Hypothalamus (tissue), 51 donors: ENCODE data around the gene TAAR8.
A peak's percentile ranks its signal among the peaks of the same experiment; 100 is the strongest.
"Not testable (repeated sequence)": the region's sequence is repeated elsewhere in the genome, so short reads cannot be mapped to it uniquely, and the experiment has no call there.

ENCODE experiments used
- DNase-seq, 51 donors: peaks; one replicate each; lab custom pipeline; 2025; lab: John Stamatoyannopoulos, UW

The TAAR8 gene, protein sequence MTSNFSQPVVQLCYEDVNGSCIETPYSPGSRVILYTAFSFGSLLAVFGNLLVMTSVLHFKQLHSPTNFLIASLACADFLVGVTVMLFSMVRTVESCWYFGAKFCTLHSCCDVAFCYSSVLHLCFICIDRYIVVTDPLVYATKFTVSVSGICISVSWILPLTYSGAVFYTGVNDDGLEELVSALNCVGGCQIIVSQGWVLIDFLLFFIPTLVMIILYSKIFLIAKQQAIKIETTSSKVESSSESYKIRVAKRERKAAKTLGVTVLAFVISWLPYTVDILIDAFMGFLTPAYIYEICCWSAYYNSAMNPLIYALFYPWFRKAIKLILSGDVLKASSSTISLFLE

DNA sequence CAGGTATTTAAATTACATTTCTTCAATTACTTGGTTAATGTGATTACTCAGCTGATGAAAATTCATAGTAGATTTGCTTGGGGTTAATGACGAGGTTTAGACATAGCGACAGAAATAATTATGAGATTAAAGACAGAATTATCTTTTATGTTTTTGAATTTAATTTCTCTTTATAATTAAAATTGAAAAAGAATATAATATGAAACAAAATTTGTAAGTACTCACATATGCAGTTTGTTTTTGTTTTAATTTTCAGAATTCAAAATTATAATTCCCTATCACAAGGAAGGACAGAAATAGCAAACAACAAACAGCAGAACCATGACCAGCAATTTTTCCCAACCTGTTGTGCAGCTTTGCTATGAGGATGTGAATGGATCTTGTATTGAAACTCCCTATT lies at the start of gene TAAR8:
TAAR8 (plus strand) TSS at position 301 of the 400 bp plus-strand sequence; CDS start at position 322, 21 bp downstream.
- DNase-seq = no peak

DNA sequence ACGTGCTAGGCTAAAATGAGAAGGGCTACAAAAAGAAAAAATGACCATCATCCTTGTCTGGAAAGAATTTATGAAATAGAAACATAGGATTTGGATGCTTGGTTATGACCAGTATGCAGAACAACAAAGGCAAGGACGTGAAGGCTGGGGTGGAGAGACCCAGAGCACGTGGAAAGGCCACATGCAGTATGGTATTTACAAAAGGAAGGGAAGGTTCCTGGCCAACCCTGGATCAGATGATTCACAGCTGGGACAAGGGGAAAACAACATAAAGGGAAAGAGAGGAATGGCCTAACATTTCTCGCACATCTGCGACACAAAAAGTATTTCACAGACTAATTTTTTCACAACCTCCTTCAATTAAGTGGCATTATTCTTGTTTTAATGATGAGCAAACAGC lies 47.7 kb upstream of the TAAR8 start:
- no peak for DNase-seq

DNA sequence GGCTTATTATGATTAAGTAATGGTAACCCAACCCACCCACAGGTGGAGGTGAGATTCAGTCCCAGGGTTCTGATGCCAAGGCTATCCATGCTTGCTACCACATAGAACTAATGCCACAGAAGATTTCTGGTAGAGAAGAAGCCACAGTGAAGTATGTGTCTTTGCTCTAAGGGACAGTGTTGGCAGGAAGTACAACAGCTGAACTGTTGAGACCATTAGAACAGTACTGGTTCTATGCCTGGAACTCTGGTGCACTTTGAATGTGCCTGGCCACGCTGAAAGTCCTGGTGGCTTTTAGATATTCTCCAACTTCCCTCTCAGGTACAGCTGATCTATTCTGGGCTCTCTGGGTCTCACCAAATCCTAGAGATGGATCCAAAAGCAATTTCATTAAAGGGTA lies 47.3 kb upstream of the TAAR8 start:
- DNase-seq = peak in 2 of 51 donors; percentile 3 to 14

DNA sequence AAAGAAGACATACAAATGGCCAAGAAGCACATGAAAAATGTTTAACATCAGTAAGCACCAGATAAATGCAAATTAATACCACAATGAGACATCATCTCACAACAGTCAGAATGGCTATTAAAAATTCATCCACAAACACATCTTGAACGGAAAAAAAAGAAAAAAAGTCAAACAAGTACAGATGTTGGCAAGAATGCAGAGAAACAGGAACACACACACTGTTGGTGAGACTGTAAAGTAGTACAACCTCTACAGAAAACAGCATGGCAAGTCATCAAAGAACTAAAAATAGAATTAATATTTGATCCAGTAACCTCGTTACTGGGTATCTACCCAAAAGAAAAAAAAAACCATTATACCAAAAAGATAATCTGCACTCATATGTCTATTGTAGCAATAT lies 46.0 kb upstream of the TAAR8 start:
- DNase-seq = no peak

DNA sequence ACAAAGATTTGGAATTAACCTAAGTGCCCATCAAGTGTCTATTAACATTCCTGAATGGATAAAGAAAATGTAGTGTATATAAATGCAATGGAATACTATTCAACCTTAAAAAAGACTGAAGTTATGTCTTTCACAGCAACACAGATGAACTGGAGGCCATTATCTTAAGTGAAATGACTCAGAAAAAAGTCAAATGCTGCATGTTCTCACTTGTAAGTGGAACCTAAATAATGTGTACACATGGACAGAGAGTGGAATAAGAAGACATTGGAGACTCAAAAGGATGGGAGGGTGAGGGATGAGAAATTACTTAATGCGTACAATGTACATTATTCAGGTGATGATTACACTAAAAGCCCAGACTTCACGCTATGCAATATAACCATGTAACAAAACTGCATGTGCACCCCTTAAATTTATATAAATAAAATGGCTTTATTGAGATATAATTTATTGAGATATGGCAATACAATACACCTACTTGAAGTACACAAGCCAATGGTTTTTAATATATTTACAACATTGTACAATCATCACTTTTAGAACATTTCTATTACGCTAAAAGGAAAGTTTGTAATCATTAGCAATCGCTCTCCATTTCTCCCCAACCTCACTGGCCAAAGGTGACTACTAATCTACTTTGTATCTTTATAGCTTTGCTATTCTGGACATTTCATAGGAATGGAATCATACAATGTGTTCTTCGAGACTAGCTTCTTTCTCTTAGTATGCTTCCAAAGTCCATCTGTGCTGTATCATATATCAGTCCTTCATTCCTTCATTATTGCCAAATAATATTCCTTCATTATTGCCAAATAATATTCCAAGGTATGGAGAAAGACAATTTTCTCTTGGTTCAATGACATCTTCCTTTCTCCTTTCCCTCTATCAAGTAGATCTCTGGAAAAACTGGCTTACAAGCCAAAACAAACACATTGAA lies 45.3 kb upstream of the TAAR8 start:
- no peak for DNase-seq

DNA sequence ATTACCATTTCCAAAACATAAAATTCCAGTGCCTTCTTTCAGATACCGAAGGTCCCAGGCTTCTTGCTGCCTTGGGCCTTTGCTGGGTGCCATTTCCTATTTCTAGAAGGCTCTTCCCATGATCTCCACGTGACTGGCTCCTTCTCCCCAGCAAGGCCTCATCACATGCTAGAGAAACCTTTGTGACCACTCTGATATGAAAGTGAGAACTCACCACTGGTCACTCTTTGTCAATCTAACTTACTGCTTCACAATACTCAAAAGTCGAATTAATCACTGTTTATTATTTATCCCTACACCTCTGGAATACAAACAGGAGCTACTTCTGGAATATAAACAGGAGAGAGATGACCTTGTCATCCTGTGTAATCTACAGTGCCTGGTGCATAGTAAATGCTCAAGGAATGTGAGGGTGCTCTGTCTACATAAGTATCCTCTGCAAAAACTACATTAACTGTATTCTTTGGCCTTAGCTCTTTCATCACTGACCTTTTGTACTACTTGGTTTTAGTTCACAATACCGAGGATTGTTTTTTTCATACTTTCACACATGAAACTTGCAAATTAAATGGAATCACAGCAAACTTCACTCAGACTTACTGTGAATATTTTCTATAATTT lies 41.2 kb upstream of the TAAR8 start:
- peak in 3 of 51 donors; percentile 15 to 24 (median 21) for DNase-seq

DNA sequence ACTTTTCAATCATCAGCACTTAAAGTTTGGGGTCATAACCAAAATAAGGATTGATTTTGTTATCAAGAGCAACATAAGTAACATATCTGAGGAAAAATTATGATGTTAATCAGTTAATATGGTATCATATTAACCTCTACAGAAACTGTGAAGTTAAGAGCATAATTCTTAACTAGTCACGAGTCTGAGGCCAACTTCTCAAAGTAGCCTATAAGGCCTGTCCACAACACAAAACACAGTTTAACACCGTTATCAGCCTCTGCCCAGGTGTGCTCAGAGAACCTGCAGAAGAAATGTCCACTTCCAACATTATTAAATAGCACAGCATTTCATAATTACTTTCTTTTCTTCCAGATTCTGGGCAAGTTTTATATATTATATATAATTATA lies 40.6 kb upstream of the TAAR8 start:
- DNase-seq = no peak

DNA sequence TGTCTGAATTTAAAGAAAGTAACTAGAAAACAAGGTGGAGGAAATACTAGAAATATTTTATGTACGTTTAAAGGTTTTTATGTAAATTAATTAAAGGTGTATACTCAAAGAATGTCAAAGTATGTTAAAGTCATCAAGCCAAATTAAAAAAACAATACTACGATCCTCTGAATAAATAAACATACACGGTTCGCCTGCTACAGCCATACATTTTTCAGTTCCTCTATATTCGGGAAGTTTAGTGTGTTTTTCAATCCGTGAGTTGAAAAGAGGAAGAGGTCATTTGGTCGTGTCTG lies 40.2 kb upstream of the TAAR8 start:
- DNase-seq = no peak

DNA sequence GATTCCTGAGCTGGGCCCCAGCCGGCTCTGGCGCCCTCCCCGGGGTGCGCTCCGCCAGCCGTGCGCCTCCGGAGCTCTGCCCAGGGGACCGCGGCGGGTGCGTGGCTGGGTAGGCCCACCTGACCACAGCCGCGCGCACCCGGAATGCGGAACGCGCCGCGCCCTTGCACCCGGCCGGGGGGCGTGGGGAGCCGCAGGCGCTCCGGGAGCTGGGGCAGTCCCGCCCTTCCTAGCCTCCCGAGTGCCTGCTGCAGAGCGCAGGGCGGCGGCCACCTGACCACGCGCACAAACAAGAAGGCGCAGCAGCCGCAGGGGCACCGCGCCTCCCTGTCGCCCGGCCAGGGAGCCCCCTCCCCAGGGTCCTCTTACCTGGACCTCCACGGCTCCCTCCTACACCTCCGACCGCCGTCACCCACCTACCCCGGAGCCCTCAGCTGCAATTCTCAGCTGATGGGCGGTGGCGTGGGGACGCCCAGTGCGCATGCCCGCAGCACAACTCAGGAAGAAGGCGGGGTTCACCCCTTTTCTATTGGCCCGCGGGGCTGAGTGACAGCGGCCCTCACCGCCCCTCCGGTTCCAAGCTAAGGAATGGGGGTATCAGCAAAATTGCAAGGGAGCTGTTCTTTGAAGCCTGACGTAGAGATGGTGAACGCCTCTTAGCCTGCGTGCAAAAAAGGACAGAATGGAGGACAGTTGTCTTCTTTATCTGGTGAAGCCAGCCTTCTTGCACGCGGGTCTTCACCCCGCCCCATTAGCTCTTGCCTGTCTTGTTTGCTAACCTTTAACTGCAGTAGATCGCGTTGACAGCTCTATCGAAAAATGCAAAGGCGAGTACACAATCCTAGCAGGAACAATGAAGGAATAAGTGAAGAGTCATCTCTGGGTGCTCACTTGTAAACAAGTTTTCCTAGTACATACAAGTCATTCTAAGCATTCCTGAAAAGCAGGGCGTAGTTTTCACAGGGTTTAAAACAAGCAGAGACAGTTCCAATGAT lies 39.5 kb upstream of the TAAR8 start, which contains the start of gene STX7:
STX7 (minus strand) TSS at position 479 of the 995 bp plus-strand sequence. CDS start 9,586 bp downstream, outside the sequence.
- DNase-seq = peak; percentile 62 to 97 (median 88)

DNA sequence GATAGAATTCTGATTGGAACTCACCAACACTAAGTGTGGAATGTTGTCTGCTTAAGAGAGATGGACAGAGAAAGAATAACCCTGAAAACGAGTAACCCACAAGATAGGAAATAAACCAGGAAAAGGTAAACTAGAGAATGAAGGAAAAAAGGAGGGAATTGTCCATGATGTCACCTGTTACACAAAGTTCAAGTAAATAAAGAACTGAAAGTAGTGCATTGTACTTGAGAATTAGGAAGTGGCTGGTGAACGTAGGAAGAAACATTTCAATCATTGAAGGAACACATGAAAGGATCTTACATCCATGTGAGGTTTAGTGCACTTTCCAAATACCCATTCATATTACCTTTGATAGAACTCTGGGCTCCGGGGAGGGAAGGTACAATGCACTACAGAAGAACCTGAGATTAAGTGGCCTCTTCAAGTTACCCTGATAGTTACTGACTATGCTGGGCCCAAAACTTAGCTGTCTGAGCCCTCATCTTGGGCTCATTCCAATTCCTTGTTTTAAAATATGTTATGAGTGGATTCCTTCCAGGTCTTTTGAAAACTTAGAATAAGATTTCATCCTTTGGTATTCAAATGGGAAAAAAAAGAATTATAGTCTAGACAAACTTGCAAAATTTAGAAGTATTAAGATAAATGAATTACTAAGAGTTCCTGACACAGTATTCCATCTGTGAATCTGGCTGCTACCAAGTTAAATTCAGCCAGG lies 38.5 kb upstream of the TAAR8 start:
- peak in 1 of 51 donors; percentile 20 for DNase-seq

DNA sequence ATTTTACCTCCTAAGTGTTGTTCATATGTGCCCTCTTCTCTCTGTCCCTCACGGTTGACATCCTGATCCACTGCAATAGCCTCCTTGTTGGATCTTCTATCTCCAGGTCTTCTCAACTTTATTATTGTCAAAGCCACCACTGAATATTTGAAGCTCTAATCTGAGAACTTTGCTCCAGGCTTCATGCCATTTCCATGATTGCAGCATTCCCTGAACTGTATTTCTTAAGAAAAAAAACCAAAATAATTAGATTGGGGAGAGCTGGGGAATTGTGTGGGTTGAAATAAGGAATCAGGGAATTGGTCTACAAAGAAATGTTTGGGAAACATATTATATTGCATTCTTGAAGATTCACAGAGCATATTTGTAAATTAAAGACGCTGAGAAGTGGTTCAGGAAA lies 37.1 kb upstream of the TAAR8 start:
- DNase-seq = no peak

DNA sequence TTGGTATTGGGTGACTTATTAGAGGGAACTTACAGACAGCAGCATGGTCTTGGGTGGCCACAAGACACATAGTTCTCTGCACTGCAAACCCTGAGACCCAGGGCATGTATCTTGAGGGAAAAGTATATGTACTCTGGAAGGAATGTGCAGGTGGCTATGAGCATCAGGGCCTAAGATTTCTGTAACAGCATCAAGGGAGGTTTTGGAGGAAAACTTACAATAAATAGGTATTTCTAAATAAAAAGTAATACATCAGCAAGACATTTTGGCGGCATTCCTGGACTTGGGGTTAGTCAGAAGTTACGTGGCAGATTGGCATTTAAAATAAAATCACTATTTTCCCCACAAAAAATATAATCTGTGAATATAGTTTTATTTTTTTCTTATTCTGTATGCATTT lies 31.5 kb upstream of the TAAR8 start:
- DNase-seq = no peak

DNA sequence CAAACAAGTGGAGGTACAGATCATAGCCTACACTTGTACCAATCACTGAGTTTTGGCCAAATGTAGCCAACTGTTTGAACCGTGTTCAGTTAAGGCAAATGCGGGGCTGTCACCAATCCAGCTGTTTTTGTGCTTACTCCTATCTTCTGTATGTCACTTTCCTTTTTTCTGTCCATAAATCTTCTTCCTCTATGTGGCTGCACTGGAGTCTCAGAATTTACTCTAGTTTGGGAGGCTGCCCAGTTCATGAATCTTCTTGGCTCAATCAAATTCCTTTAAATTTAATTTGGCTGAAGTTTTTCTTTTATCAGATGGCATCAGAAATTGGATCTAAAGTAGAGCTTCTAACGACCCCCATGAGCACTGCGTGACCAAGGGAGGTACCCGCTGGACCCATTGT lies 27.8 kb upstream of the TAAR8 start:
- DNase-seq = no peak

DNA sequence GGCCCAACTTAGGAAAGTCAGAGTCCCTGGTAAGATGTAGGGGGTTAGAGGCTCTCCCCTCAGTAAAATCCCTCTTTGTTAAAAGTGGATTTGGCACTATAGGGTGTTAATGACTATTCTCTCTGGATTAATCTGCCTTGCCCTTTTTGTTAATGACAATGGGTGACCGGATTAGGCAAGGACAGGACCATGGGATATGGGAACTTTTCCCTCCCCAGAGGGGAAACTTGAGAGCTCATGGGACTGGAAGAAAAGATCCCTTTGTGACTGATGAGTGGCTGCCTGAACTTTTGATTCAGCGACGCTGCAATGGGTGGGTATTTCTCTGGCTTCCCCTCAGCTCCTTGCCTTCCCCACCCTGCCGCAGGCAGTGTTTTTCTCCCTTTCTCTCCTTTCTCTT lies 26.6 kb upstream of the TAAR8 start:
- DNase-seq = no peak

DNA sequence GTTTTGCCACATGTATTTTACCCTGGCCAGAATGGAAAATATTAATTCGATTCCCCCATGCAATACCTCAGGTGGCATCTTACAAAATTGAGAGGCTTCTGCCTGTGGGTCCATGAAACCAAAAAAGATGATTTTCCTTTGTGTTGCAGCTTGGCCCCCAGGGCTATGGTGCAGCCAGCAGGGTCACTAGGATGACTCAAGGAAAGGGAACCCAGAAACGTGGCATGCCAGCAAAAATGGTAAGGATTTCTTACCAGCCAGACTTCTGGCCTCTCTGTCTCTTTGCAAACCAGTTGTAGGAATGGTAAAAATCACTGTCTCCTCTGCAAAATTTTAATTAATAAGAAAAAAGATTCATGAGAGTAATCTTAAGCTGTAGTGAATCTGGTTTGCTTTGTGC lies 26.0 kb upstream of the TAAR8 start:
- DNase-seq = no peak

DNA sequence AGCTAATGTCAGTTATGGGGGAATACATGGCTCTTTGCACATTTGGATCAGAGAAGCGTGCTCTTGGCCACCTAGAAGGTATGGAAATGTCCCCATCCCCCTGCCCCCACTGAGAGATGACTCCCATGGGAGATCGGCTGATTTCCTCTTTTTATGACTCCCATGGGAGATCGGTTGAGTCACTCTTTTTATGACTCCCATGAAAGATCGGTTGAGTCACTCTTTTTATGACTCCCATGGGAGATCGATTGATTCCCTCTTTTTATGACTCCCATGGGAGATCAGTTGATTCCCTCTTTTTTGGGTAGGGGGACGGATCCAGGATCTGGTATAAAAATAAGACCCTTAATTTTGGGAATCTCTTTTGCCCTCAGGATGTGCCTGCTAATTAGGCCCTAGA lies 24.7 kb upstream of the TAAR8 start:
- DNase-seq = no peak

DNA sequence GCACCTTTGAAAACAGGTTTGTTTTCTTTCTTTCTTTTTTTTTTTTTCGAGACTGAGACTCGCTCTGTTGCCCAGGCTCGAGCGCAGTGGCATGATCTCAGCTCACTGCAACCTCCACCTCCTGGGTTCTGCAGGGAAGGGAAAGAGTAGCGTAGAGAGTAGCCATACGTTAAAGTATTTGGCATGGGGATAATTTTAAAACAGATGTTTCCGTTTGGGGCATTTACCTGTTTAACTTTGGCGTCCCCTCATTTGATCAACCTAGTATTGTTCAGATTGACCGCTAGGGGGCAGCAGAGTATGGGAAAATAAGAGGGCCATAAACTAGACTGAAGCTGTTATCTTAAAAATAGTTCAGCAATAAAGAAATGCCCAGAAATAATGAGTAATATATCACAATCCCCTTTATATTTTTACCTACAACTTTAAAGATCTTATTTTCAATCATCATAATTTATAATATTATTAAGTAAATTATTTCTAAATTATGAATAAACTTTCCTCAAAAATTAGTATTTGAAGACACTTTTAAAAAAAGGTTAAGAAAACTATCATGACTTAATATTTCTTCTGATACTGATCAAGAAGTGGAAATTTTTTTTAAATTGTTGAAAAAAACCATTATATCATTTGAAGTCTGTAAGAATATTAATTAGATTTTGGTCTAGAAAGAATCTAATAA lies 22.0 kb upstream of the TAAR8 start:
- peak in 31 of 51 donors; percentile 2 to 82 (median 21) for DNase-seq

DNA sequence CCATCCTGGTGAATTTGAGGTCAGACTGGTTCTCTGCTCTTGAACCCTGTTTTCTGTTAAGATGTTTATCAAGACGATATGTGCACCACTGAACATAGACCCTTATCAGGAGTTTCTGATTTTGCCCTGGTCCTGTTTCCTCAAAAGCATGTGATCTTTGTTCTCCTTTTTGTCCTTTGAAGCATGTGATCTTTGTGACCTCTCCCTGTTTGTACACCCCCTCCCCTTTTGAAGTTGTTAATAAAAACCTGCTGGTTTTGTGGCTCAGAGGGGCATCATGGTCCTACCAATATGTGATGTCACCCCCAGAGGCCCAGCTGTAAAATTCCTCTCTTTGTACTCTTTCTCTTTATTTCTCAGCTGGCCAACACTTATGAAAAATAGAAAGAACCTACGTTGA lies 17.9 kb upstream of the TAAR8 start:
- not testable (repeated sequence) for DNase-seq

DNA sequence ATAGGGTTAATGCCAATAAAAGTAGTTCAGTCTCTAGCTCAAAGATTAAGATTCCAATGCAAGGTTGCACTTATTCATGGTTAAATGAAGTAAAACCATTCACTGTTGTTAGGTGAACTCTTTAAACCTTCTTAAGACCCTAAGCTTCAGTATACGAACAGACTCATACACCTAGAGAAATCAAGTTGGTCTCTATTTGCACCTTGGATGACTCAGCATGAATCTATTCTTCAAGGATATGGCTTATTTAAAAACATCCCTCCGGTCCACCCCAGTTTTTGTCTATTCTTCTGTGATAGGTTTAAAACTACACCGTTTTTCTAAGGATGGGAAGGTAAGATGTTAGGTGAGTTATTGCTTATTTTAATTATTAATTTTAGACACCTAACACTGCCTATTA lies 15.3 kb upstream of the TAAR8 start:
- no peak for DNase-seq
